Measurements from ENCODE around the gene USP13.

DNA sequence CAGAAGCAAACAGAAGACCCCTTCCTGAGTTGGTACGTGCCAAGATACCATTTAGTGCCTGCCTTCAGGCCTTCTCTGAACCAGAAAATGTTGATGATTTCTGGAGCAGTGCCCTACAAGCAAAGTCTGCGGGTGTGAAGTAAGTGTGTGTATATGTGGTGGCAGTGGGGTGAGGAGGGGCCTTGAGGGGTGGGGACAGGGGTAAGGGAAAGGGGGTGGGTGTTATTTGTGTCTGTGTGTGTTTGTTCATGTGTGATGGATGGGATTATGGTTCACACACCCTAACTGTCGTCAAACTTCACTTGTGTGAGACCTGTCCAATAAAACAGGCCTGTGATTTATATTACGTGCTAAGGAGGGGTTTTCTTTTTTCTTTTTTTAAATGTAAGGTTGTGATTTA lies 92.2 kb downstream of the USP13 start:
- TF ChIP-seq MYC (IDR thresholded peaks at IDR 0.05; ENCODE audit: low read depth, low read length): no peak
- TF ChIP-seq, protein P1, sequence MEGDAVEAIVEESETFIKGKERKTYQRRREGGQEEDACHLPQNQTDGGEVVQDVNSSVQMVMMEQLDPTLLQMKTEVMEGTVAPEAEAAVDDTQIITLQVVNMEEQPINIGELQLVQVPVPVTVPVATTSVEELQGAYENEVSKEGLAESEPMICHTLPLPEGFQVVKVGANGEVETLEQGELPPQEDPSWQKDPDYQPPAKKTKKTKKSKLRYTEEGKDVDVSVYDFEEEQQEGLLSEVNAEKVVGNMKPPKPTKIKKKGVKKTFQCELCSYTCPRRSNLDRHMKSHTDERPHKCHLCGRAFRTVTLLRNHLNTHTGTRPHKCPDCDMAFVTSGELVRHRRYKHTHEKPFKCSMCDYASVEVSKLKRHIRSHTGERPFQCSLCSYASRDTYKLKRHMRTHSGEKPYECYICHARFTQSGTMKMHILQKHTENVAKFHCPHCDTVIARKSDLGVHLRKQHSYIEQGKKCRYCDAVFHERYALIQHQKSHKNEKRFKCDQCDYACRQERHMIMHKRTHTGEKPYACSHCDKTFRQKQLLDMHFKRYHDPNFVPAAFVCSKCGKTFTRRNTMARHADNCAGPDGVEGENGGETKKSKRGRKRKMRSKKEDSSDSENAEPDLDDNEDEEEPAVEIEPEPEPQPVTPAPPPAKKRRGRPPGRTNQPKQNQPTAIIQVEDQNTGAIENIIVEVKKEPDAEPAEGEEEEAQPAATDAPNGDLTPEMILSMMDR (IDR thresholded peaks at IDR 0.05; ENCODE audit: low read depth, low read length): no peak

All from NB4 (cell line).